ENCODE results near the gene ZNF530. TPM values are rescaled to one million over a fixed set of nuclear protein-coding genes. Genes with fewer than 3 reads are reported as not detected.

ZNF530 gene
- 3.5 and 4.4 TPM in 2 replicates for total RNA-seq

DNA sequence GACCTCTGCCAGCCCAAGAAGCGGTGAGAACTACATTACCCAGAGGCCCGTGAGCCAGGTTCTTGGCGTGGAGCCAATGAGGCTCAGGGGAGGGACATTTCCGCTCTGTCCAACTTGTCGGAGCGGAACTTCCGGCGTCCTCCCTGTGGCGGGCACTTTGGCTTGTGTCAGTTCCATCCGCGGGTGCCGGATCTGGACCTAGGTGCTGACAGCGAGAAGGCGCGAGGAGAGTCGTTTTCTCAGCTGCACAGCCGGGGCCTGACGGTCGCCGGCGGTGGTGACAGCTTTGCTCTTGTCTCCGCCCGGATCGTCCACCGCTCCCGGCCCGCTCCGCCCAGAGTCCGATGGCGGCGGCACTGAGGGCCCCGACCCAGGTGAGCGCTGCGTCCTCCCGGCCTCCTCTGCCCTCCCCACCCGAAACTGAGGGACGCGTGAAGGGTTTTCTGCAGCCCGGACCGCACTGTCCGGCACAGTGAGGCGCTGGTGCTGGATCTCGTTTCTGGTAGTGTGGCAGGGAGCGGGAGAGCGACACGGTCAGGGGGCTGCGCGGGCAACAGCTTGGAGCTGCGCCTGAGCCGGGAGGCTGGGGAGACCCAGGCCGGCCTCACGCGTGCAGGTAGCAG is at the start of gene ZNF530:
TSS of gene ZNF530 (plus strand) at position 125 of the 623 bp plus-strand sequence. CDS start 4,461 bp downstream, outside the sequence.

DNA sequence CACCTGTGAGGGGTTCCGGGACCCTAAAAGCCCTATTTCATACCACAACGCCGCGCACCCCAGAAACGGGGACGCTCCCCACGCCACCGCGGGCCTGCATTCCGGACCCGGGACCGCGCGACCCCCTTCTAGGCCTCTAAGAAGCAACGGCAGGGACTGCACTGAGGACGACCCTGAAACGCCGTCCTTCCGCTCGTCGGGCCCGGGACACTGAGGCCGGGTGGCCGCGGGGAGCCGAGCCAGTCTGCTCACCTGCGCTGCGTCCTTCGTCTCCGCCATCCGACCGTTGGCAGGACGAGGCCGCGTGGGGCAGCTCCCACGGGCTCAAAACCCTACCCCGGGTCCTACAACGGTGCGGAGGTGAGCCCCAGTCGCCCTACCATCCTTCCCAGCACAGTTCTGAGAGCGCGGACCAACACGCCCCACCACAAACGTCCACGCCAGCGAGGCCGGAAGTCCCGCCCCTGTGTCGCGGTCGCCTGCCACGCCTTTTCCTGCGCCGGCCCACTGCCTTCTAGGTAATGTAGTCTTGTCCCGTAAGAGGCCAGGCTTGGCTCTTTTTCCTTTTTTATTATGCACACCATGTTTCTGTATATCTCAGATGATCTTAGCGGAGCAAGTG is 40.2 kb upstream of the ZNF530 start, which contains the start of gene ZNF550:
TSS of gene ZNF550 (minus strand) at position 460 of the 622 bp plus-strand sequence. CDS start at position 279, 181 bp downstream.

DNA sequence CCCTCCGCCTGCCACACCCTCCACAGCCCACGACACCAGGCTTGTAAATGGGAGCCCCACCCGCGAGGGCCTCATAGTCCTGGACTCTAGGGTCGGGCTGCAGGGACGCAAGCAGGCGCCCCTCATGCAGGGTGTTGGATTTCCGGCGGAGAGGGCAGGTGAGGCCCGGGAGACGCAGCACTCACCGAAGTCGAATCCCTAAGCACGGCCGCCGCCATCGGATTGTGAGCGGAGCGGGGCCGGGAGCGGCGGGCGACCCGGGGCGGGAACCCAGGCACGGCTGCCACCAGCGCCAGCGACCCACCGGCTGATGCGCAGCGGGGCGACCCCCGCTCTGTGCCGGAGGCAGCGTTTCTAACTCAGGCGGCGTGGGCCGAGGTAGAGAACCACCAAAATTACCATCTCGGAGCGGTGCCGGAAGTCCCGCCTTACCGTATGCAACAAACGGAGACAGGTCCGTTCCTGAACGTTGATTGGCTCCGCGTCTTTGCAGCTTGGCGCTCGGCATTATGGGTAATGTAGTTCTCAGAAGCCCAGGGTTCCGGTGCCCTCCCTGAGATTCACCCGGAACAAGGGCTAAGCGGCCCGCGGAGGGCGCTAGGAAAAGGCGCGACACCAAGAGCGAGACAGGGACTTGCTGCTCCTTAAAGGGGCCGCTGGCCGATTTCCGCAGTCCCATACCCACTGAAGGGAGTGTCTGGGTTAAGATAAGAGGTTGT is 21.0 kb upstream of the ZNF530 start, which contains the start of gene ZNF416:
TSS of gene ZNF416 (minus strand) at position 425 of the 719 bp plus-strand sequence. CDS start at position 218, 207 bp downstream.

DNA sequence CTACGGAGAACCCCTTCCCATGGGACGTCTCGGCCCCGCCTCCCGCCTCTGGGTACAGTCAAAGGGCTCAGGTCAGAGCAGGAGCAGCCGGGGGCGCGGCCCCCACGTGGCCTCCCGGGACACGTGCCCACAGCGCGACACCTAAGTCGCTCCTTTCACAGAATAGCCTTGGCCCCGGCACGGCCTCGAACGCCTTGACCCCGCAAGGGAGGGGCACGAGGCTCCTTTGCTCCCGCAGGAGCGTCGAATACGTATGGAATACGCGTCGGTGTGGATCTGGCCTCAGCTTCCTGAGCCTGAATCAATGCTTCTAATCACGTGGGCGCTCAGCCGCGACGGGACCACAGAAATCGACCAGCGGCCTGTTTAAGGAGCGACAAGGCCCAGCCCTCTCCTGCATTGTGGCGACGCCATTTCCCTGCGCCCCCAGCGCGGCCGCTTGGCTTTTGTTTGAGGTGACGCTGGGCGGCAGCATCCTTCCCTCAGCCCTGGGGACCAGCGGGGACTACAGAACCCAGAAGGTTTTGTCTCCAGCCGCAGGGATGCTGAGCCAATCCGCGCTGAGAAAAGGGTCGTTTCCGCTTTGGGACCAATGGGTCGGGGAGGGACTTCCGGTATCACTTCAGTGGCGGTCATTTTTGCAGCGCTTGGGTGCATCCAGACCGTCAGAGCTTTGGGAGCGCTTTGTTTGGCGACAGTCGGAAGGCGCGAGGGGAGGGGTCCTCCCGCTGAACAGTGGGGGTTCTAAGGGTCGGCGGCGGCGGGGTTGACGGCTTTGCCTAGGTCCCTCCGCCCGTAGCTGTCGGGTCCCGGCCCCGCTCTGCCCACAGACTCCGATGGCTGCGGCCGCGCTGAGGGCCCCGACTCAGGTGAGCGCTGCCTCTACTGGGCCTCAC is 15.9 kb upstream of the ZNF530 start, which contains the start of gene ZIK1:
TSS of gene ZIK1 (plus strand) at position 625 of the 896 bp plus-strand sequence. CDS start at position 837, 212 bp downstream.

DNA sequence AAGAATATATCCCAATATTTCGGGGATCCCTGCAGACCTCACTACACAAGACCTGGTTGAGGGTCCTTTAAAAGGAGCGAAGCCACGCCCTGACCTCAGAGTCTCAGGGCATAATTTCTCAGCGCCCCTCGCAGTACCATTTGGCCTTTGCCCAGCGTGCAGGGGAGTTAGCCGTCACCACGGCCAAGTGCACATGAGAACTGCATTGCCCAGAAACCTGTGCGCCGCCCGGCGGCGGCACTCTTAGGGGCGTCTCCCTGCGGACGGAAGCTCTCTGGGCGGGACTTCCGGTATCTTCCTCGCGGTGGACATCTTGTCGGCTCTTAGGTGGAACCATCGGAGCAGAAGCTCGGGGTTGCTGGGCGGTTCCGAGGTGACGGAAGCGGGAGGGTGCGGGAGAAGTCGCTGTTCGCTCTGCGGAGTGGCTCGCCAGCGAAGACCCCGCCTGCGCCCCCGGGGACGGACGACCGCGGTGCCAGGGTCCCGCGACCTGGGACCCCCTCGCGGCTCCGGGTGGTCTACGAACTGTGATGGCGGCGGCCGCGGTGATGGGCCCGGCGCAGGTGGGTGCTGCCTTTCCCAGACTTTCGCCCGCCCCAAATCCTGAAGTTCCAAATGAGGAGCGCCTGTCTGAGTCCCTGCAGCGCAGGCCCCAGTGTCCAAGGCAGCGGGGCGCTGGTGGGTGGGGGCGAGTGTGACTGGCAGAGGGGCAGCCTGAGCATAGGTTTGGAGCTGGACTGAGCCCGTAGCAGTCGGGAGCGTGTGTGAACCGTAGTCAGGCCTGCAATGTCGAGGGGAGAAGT is 14.5 kb downstream of the ZNF530 start, which contains the start of gene ZNF134:
TSS of gene ZNF134 (plus strand) at position 302 of the 803 bp plus-strand sequence. CDS start 5,227 bp downstream, outside the sequence.

DNA sequence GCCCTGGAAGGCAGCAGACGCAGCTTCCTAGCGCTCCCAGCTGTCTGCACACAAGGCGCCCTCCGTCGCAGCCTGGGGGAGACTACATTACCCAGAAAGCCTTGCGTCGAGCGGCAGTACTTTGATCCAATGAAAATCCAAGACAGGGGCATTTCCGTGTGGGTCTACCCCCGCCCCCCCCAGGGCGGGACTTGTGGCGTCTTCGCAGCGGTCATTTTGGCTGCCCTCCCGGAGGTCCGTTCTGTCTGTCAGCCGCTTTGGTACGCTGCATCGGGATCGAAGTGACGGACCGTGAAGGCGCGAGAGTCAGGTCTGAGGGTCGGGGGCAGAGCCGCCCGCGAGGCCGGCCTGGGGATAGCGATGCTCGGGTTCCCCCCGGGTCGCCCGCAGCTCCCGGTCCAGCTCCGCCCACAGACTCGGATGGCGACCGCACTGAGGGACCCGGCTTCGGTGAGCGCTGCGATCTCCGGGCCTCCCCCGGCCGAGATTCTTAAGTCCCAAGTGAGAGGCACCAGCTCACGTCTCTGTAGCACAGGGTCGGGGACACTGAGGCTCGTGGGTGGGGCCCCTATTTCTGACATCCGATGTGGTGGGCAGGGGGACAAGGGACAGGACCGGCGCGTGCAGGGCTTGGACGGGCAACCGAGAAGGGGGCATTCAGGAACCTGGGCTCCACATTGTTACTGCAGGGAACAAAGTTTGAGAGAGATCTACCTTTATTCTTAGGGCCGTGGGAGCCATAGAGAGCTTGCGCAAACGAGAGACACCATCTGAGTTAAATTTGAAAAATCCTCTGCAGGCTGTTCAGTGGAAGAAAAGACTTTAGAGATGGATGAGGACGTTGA is 33.5 kb downstream of the ZNF530 start, which contains the start of gene ZNF211:
TSS of gene ZNF211 (plus strand) at position 182 of the 845 bp plus-strand sequence. CDS start at position 361, 179 bp downstream.

Other genes with a start within 250 kb of the ZNF530 start
- 9.4 and 12.2 TPM in 2 replicates for gene ZNF304, start 248.6 kb upstream of the ZNF530 start, total RNA-seq
- gene TRAPPC2B, start 236.3 kb upstream of the ZNF530 start, total RNA-seq, result 10.3 and 11.3 TPM in 2 replicates
- gene ZNF547, start 236.3 kb upstream of the ZNF530 start, total RNA-seq, result 2.6 and 2.9 TPM in 2 replicates
- 11.9 and 16.6 TPM in 2 replicates for gene ZNF548, start 210.0 kb upstream of the ZNF530 start, total RNA-seq
- 11.5 and 13.0 TPM in 2 replicates for gene ZNF17, start 188.7 kb upstream of the ZNF530 start, total RNA-seq
- 8.8 and 11.1 TPM in 2 replicates for gene ZNF749, start 164.6 kb upstream of the ZNF530 start, total RNA-seq
- gene VN1R1, start 142.7 kb upstream of the ZNF530 start, total RNA-seq, result 0.11 and 0.17 TPM in 2 replicates
- gene ZNF772, start 122.3 kb upstream of the ZNF530 start, total RNA-seq, result 10.9 and 17.6 TPM in 2 replicates
- gene ZNF419, start 112.1 kb upstream of the ZNF530 start, total RNA-seq, result 7.6 and 10.5 TPM in 2 replicates
- gene ZNF773, start 99.9 kb upstream of the ZNF530 start, total RNA-seq, result 8.6 and 11.6 TPM in 2 replicates
- gene ZNF549, start 72.5 kb upstream of the ZNF530 start, total RNA-seq, result 4.1 and 5.5 TPM in 2 replicates
- gene ZNF550, start 40.0 kb upstream of the ZNF530 start, total RNA-seq, result 6.6 and 8.3 TPM in 2 replicates
- 3.6 and 5.2 TPM in 2 replicates for gene ZNF416, start 21.0 kb upstream of the ZNF530 start, total RNA-seq
- 2.6 and 4.5 TPM in 2 replicates for gene ZIK1, start 15.7 kb upstream of the ZNF530 start, total RNA-seq
- gene ZNF134, start 14.4 kb downstream of the ZNF530 start, total RNA-seq, result 18.7 and 23.5 TPM in 2 replicates
- gene ZNF211, start 33.3 kb downstream of the ZNF530 start, total RNA-seq, result 9.0 and 12.5 TPM in 2 replicates
- gene ZSCAN4, start 69.0 kb downstream of the ZNF530 start, total RNA-seq, result not detected in 2 replicates
- gene ZNF551, start 82.1 kb downstream of the ZNF530 start, total RNA-seq, result 6.0 and 9.4 TPM in 2 replicates
- under 0.01 and 0.11 TPM in 2 replicates for gene ZNF154, start 109.3 kb downstream of the ZNF530 start, total RNA-seq
- gene ZNF671, start 127.7 kb downstream of the ZNF530 start, total RNA-seq, result 4.9 and 5.5 TPM in 2 replicates
- 17.7 and 18.0 TPM in 2 replicates for gene ZNF776, start 146.9 kb downstream of the ZNF530 start, total RNA-seq
- 14.5 and 17.8 TPM in 2 replicates for gene ZNF586, start 169.8 kb downstream of the ZNF530 start, total RNA-seq
- gene ZNF552, start 215.0 kb downstream of the ZNF530 start, total RNA-seq, result 5.7 and 7.8 TPM in 2 replicates
- gene ZNF587B, start 230.4 kb downstream of the ZNF530 start, total RNA-seq, result 11.9 and 13.8 TPM in 2 replicates
- gene ZNF587, start 250.0 kb downstream of the ZNF530 start, total RNA-seq, result 12.5 and 15.6 TPM in 2 replicates

All from dermis lymphatic vessel endothelial cell (primary cell).